ENCODE measurements around the gene COA6.
"Not testable (repeated sequence)": the region's sequence is repeated elsewhere in the genome, so short reads cannot be mapped to it uniquely, and the experiment has no call there.

COA6 gene

DNA sequence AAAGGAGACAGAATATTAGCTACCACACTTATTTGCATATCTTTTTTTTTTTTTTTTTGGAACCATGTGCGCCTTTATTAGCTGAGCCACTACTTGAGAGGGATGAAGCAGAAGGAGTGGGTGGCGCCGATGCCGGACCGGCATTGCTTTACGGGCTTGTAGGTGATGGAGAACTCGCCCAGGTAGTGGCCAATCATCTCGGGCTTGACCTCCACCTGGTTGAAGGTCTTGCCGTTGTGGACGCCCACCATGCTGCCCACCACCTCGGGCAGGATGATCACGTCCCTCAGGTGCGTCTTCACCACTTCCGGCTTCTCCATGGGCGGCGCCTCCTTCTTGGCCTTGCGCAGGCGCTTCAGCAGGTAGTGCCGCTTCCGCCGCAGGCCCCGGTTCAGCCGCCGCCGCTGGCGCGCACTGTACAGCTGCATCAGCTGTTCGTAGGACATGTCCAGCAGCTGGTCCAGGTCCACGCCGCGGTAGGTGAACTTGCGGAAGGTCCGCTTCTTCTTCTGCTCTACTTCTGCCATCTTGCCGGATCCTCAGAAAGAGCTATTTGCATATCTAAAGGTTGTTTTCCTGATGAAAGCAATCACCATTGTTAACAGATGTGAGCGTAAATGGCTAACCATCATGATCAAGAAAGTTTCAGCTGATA, 16.5 kb upstream of the COA6 start:
- ATAC-seq: peak; percentile 72
- peaks cover 17% of the 10 kb centered on the region for H3K4me1 Mint-ChIP-seq

DNA sequence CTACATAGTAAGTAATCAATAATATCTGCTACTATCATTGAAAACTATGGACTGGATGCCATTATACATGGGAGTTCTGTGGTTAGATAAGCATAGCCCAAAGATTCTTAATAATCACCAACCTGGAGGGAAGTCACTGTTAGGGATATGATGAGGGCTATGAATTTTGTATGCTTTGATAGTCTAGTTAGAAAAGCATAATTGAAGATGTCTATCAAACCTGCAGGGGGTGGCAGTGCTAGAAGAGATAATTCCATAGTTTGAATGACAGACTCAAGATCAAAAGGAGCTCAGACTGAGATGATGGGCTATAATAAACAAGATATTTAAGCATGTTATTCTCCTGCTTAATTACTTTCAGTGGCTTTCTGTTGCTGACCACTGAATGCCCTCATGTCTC, 15.4 kb upstream of the COA6 start:
- Mint-ChIP-seq H3K27ac (no peak overlapping the region), H3K4me1 (peaks cover 17% of the 10 kb centered on the region), H3K4me3 (peak overlapping the region; percentile 63), H3K36me3 (no peaks in the 10 kb centered on the region), H3K9me3 (no peaks in the 10 kb centered on the region)
- ATAC-seq (no peak), DNase-seq (ENCODE audit: low spot score in 2 of 2) (no peak)

More for the DNA sequence above, 16.5 kb upstream of the COA6 start:
- peak; percentile 19 to 80 for DNase-seq (ENCODE audit: low spot score in 2 of 2)
- peak overlapping the region; percentile 63 for H3K4me3 Mint-ChIP-seq
- H3K36me3 Mint-ChIP-seq, H3K9me3 Mint-ChIP-seq: not testable (repeated sequence)
- peak overlapping the region; percentile 58 for H3K27ac Mint-ChIP-seq

DNA sequence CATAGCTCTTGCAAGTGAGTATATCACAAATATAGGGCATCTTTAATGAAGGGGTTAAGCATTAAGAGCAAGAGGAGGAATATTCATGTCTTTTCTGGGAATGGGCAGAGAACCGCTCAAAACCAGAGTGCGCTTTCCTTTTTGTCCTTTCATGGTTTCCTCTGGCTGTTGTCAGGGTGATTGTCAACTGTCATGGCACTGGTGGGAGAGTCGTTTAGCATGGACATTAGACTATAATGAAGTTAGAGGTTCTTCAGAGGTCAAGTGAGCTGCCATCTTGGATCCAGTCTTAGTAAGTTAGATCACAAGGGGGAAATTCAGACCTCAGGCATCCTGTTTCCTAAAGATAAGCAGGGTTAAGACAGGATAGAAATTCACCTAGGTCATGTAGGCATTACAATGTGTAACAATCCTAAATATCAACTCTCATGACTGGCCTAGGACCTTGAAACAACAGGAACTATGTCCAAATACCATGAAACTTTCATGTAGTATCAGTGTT, 12.1 kb upstream of the COA6 start:
- Mint-ChIP-seq H3K9me3 (no peaks in the 10 kb centered on the region), H3K36me3 (no peaks in the 10 kb centered on the region), H3K4me1 (peaks cover 17% of the 10 kb centered on the region), H3K27ac (no peak overlapping the region), H3K4me3 (no peak overlapping the region)
- ATAC-seq (no peak), DNase-seq (ENCODE audit: low spot score in 2 of 2) (no peak)

- no peak overlapping the region for H3K4me3 Mint-ChIP-seq
- ATAC-seq (no peak), DNase-seq (ENCODE audit: low spot score in 2 of 2) (no peak)
- peaks cover 17% of the 10 kb centered on the region for H3K4me1 Mint-ChIP-seq
- H3K9me3 Mint-ChIP-seq: no peaks in the 10 kb centered on the region
- no peak overlapping the region for H3K27ac Mint-ChIP-seq
- no peaks in the 10 kb centered on the region for H3K36me3 Mint-ChIP-seq
Observed at GRCh38 chr1:234362558-234362957, 10.7 kb upstream of the COA6 start.

DNA sequence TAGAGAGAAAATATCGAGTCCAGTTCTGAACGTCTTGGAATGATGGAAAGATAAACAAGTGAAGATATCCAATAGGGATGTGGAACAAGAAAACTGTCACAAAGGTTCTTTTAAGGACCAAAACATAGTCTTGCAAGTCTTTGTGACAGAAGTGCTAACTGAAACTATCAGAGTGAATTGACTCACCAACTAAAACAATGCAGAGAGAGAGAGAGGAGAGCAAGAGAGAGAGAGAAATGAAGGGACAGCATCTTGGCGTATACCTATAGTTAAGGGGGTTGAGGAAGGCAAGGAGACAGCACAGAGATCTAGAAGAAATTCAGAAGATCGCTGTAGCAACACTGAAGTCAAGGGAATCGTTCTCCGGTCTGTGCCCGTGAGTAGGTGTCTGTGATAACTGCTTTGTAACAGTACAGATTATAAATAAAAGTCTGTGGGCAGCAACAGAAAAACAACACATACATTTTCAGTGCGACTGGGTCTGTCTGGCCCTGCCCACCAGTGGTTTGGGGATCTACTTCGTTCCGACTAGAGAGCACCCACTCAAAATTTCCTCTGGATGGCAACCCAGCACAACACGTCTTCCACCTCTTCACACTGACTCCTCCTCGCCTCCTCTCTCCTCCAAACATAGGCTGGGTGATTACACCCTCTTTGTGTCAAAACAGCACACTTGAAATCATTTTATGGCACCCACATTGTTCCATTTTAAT, 4.8 kb upstream of the COA6 start:
- peak overlapping the region; percentile 42 for H3K4me3 Mint-ChIP-seq

DNA sequence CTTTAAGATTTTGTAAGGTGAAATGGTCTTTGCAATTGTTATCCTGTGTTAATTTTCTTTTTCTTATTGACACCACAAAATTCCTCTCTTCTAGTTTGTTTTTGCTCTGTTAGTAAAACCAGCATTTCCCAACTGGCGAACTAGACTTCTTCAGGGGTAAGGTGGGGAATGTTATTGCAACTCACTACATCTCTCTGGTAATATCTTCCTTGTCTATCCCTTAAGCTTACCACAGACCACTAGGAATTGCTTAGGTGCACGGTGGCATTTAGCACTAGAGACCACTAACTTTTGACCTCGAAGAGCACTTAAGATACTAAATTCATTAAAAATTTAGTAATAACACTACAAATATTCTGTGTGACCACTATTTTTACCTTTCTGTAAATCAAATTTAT, 4.2 kb upstream of the COA6 start:
- H3K36me3 Mint-ChIP-seq: peaks cover 10% of the 10 kb centered on the region
- H3K9me3 Mint-ChIP-seq: no peaks in the 10 kb centered on the region
- peak overlapping the region; percentile 79 for H3K27ac Mint-ChIP-seq
- ATAC-seq (no peak), DNase-seq (ENCODE audit: low spot score in 2 of 2) (no peak)
- peak overlapping the region; percentile 42 for H3K4me3 Mint-ChIP-seq
- H3K4me1 Mint-ChIP-seq: peaks cover 32% of the 10 kb centered on the region

More for the DNA sequence above, 4.8 kb upstream of the COA6 start:
- Mint-ChIP-seq H3K27ac (peak overlapping the region; percentile 79), H3K4me1 (peaks cover 27% of the 10 kb centered on the region), H3K36me3 (peaks cover 6% of the 10 kb centered on the region), H3K9me3 (no peaks in the 10 kb centered on the region)
- DNase-seq (ENCODE audit: low spot score in 2 of 2) (peak in 1 of 2 donors; percentile 65), ATAC-seq (peak; percentile 66)

- peaks cover 18% of the 10 kb centered on the region for H3K36me3 Mint-ChIP-seq
- no peaks in the 10 kb centered on the region for H3K9me3 Mint-ChIP-seq
- peaks cover 39% of the 10 kb centered on the region for H3K4me1 Mint-ChIP-seq
- ATAC-seq (no peak), DNase-seq (ENCODE audit: low spot score in 2 of 2) (no peak)
- H3K27ac Mint-ChIP-seq: no peak overlapping the region
- H3K4me3 Mint-ChIP-seq: peak overlapping the region; percentile 42
Observed at GRCh38 chr1:234369784-234370183, 3.5 kb upstream of the COA6 start.

DNA sequence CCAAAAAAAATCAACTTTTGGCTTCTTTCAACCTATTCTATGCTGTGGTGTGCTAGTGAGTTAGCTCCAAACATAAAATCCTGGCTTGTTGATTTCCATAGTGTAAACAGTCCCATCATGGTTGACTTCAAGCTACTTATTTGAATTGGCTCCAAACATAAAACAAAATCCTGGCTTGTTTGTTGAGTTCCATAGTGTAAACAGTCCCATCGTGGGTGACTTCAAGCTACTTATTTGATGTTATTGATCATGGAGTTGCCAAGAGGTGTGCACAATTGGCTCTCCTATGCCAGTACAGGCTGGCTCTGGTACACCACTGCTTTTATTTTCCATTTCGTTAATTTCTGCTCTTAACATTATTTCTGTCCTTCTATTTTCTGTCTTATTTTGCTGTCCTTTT, 1.8 kb upstream of the COA6 start:
- peaks cover 34% of the 10 kb centered on the region for H3K36me3 Mint-ChIP-seq
- no peak overlapping the region for H3K4me3 Mint-ChIP-seq
- H3K4me1 Mint-ChIP-seq: peaks cover 46% of the 10 kb centered on the region
- no peak overlapping the region for H3K27ac Mint-ChIP-seq
- H3K9me3 Mint-ChIP-seq: no peaks in the 10 kb centered on the region
- ATAC-seq (no peak), DNase-seq (ENCODE audit: low spot score in 2 of 2) (no peak)

DNA sequence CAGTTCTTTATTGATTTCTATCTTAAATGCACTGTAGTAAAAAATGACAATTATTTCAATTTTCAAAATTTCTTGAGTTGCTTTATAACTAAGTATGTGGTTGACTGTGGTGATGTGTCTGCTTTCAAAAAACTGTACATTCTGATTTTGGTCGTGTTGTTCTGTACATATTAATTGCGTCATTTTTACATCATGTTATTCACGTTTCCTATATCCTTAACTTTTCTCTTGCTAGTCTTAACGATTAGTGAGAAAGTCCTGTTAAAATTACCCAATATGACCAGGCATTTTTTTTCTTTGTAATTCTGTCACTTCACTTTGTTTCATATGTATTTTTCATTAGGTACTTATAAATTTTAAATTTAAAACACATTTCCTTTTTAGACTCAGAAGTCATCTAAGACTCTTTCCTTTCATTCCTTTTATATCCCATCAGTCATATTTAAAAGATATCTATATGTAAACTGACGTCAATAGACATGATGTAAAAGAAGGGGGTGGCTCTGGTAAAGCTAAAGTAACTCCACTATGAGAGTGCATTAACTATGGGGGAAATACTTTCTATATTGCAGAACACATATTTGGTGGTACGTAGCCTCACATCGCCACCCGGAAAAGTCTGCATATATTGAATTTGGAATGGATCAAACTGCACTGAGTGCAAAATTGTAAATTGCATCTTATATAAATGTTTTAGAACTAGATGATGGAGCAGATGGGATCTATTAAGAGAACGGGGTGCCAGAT, 1.1 kb upstream of the COA6 start:
- Mint-ChIP-seq H3K4me1 (peaks cover 48% of the 10 kb centered on the region), H3K4me3 (peak overlapping the region; percentile 86), H3K9me3 (no peaks in the 10 kb centered on the region), H3K27ac (peak overlapping the region; percentile 99), H3K36me3 (peaks cover 42% of the 10 kb centered on the region)
- DNase-seq (ENCODE audit: low spot score in 2 of 2): no peak
- no peak for ATAC-seq

DNA sequence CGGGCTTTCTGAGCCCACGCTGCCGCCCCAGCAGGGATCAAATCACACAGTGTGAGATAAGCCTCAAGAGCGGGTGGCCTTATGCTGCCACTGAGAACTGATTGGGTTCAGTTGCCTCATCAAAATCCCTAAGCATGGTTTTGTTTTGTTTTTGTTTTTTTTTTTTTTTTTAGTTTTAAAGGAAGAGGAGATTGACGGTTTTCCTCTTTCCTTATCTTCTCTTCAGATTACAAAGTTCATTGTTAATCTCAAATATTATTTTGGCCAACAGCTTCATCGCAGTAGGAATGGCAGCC, 651 bp downstream of the COA6 start:
- Mint-ChIP-seq H3K9me3 (no peaks in the 10 kb centered on the region), H3K27ac (peak overlapping the region; percentile 99), H3K4me3 (peak overlapping the region; percentile 86), H3K4me1 (peaks cover 46% of the 10 kb centered on the region), H3K36me3 (peaks cover 59% of the 10 kb centered on the region)
- DNase-seq (ENCODE audit: low spot score in 2 of 2) (no peak), ATAC-seq (peak; percentile 53)

- no peak for ATAC-seq
- H3K4me3 Mint-ChIP-seq: no peak overlapping the region
- no peak overlapping the region for H3K27ac Mint-ChIP-seq
- H3K36me3 Mint-ChIP-seq: peaks cover 74% of the 10 kb centered on the region
- H3K9me3 Mint-ChIP-seq: no peaks in the 10 kb centered on the region
- peaks cover 35% of the 10 kb centered on the region for H3K4me1 Mint-ChIP-seq
- DNase-seq (ENCODE audit: low spot score in 2 of 2): no peak
Observed at GRCh38 chr1:234375672-234376071, 2.4 kb downstream of the COA6 start.

DNA sequence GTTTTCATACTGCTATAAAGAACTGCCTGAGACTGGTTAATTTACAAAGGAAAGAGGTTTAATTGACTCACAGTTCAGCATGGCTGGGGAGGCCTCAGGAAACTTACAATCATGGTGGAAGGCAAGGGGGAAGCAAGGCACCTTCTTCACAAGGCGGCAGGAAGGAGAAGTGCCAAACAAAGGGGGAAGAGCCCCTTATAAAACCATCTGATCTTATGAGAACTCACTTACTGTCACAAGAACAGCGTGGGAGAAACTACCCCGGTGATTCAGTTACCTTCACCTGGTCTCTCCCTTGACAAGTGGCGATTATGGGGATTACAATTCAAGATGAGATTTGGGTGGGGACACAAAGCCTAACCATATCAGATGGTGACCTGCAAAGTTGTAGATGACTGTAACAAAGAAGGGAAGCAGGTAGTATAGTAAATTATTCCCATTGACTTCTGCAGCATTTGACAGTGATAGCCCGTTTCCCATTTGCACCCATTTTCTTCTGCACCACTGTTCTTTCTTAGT, 6.4 kb downstream of the COA6 start:
- Mint-ChIP-seq H3K4me1 (peaks cover 33% of the 10 kb centered on the region), H3K27ac (peak overlapping the region; percentile 6), H3K36me3 (peaks cover 90% of the 10 kb centered on the region)
- not testable (repeated sequence) for H3K4me3 Mint-ChIP-seq; H3K9me3 Mint-ChIP-seq; DNase-seq (ENCODE audit: low spot score in 2 of 2); ATAC-seq

- DNase-seq (ENCODE audit: low spot score in 2 of 2): no peak
Observed at GRCh38 chr1:234381699-234382555, 8.7 kb downstream of the COA6 start.

GRCh38 chr1:234386122-234386521, 12.9 kb downstream of the COA6 start:
- no peaks in the 10 kb centered on the region for H3K9me3 Mint-ChIP-seq
- H3K4me1 Mint-ChIP-seq: peaks cover 14% of the 10 kb centered on the region
- DNase-seq (ENCODE audit: low spot score in 2 of 2) (no peak), ATAC-seq (no peak)
- H3K4me3 Mint-ChIP-seq: no peak overlapping the region
- peaks cover 48% of the 10 kb centered on the region for H3K36me3 Mint-ChIP-seq
- H3K27ac Mint-ChIP-seq: no peak overlapping the region

More at GRCh38 chr1:234381699-234382555, 8.7 kb downstream of the COA6 start:
- peaks cover 78% of the 10 kb centered on the region for H3K36me3 Mint-ChIP-seq
- peak overlapping the region; percentile 67 for H3K27ac Mint-ChIP-seq
- no peak for ATAC-seq
- H3K4me3 Mint-ChIP-seq: no peak overlapping the region
- H3K4me1 Mint-ChIP-seq: peaks cover 30% of the 10 kb centered on the region
- no peaks in the 10 kb centered on the region for H3K9me3 Mint-ChIP-seq

DNA sequence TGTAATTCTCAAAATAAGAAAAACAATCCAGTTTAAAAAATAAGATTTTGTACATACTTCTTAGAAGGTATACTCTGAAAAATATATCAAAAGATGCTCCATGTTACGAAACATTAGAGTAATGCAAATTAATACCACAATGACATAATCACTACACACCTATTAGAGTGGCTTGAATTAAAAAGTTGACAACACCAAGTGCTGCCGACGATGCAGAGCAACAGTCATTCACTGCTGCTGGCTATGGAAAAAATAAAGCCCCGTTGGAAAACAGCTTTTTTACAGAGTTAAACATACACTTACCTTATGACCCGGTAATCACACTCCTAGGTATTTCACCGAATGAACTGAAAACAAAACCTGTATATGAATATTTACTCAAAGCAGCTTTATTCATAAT, 14.8 kb downstream of the COA6 start:
- H3K9me3 Mint-ChIP-seq: no peaks in the 10 kb centered on the region
- no peak overlapping the region for H3K27ac Mint-ChIP-seq
- H3K4me1 Mint-ChIP-seq: peaks cover 7% of the 10 kb centered on the region
- ATAC-seq (no peak), DNase-seq (ENCODE audit: low spot score in 2 of 2) (no peak)
- H3K36me3 Mint-ChIP-seq: peaks cover 52% of the 10 kb centered on the region
- no peak overlapping the region for H3K4me3 Mint-ChIP-seq
